ENCODE measurements around the gene LAMC1. TPM values are rescaled to one million over a fixed set of nuclear protein-coding genes. Genes with fewer than 3 reads are reported as not detected.

LAMC1 gene
- total RNA-seq, 1 donor from 2014 or later: 164 TPM

DNA sequence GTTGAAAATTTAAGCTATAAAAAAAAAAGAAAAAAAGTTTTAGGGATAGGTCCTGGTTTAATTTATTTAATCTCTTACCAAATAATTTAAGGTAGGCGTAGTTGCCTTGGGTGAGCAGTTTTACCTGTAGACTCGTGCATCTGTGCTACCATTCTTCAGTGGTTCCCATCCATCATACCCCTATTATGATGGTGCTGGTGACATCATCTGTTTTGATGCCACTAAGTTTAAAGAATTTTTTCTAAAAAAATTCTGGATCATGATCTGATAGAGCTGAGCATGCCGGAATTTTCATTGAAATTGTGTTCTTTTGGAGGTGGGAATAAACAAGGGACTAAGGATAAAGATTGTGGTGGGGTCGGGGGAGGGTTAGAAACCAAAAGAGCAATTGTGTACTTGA is 15.7 kb downstream of the LAMC1 start:
- no peak for DNase-seq (ENCODE audit: low spot score in 2 of 2, unreplicated experiment in 2 of 2)
- Mint-ChIP-seq H3K27ac (peak overlapping the region; percentile 58), H3K27me3 (ENCODE audit: low read depth) (no peaks in the 10 kb centered on the region), H3K9me3 (no peaks in the 10 kb centered on the region), H3K4me1 (peaks cover 60% of the 10 kb centered on the region), H3K36me3 (peaks cover 5% of the 10 kb centered on the region), H3K4me3 (no peak overlapping the region)
- TF ChIP-seq, protein P1, sequence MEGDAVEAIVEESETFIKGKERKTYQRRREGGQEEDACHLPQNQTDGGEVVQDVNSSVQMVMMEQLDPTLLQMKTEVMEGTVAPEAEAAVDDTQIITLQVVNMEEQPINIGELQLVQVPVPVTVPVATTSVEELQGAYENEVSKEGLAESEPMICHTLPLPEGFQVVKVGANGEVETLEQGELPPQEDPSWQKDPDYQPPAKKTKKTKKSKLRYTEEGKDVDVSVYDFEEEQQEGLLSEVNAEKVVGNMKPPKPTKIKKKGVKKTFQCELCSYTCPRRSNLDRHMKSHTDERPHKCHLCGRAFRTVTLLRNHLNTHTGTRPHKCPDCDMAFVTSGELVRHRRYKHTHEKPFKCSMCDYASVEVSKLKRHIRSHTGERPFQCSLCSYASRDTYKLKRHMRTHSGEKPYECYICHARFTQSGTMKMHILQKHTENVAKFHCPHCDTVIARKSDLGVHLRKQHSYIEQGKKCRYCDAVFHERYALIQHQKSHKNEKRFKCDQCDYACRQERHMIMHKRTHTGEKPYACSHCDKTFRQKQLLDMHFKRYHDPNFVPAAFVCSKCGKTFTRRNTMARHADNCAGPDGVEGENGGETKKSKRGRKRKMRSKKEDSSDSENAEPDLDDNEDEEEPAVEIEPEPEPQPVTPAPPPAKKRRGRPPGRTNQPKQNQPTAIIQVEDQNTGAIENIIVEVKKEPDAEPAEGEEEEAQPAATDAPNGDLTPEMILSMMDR (IDR thresholded peaks at IDR 0.05; ENCODE audit: unreplicated experiment): no peak

- Mint-ChIP-seq H3K4me3 (no peak overlapping the region), H3K27ac (peak overlapping the region; percentile 89), H3K4me1 (peaks cover 63% of the 10 kb centered on the region)
These were observed 16.1 kb downstream of the LAMC1 start for GRCh38 chr1:183039330-183039729.

GRCh38 chr1:183039985-183040447 is 16.8 kb downstream of the LAMC1 start:
- Mint-ChIP-seq H3K27ac (peak overlapping the region; percentile 89), H3K27me3 (ENCODE audit: low read depth) (no peaks in the 10 kb centered on the region), H3K9me3 (no peaks in the 10 kb centered on the region), H3K4me3 (no peak overlapping the region), H3K36me3 (peaks cover 4% of the 10 kb centered on the region), H3K4me1 (peaks cover 70% of the 10 kb centered on the region)
- TF ChIP-seq, protein P1 (IDR thresholded peaks at IDR 0.05; ENCODE audit: unreplicated experiment): no peak
- DNase-seq (ENCODE audit: low spot score in 2 of 2, unreplicated experiment in 2 of 2): no peak

More at GRCh38 chr1:183039330-183039729, 16.1 kb downstream of the LAMC1 start:
- Mint-ChIP-seq H3K36me3 (peaks cover 4% of the 10 kb centered on the region), H3K9me3 (no peaks in the 10 kb centered on the region), H3K27me3 (ENCODE audit: low read depth) (no peaks in the 10 kb centered on the region)
- DNase-seq (ENCODE audit: low spot score in 2 of 2, unreplicated experiment in 2 of 2): no peak
- TF ChIP-seq, protein P1 (IDR thresholded peaks at IDR 0.05; ENCODE audit: unreplicated experiment): no peak

DNA sequence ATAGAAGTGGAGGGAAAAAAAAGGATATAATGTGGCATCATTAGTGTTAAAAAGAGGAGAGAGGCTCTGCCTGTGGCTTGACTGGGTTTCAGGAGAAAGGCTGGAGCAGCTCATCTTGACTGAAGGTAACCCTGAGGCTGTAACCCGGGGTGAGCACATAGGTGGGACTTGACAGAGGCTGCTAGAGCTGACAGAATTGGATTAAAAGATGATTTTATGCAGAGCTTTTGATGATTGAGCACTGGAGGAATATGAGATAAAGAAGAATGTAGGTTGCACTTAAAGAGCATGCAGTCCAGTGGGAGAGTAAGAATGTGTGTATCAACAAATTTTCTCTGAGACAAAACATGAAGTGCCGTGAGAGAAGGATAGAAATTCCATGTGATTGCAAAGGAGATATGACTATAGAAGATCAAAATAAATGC is 17.3 kb downstream of the LAMC1 start:
- Mint-ChIP-seq H3K9me3 (no peaks in the 10 kb centered on the region), H3K27me3 (ENCODE audit: low read depth) (no peaks in the 10 kb centered on the region), H3K4me1 (peaks cover 74% of the 10 kb centered on the region), H3K4me3 (no peak overlapping the region), H3K27ac (peak overlapping the region; percentile 89), H3K36me3 (peaks cover under 1% of the 10 kb centered on the region)
- DNase-seq (ENCODE audit: low spot score in 2 of 2, unreplicated experiment in 2 of 2): no peak
- TF ChIP-seq, protein P1 (IDR thresholded peaks at IDR 0.05; ENCODE audit: unreplicated experiment): no peak

DNA sequence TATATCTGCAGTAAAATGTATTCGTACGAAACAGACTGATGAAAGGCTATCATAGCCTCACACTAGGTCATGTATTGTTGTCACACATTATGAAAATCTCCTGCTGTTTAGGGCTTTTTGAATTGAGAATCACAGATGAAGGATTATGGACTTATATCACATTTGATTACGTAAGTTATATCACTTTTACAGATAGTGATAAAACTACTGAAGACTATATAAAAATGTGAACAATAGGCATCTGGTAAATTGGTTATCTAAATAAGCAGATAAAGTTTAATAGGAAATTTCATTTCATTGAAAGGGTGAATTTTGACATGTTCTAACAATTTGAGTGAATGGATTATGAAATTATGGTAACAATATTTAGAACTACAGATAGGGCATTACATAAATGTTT is 20.0 kb downstream of the LAMC1 start:
- Mint-ChIP-seq H3K36me3 (no peaks in the 10 kb centered on the region), H3K27me3 (ENCODE audit: low read depth) (no peaks in the 10 kb centered on the region), H3K9me3 (no peaks in the 10 kb centered on the region), H3K4me3 (no peak overlapping the region), H3K4me1 (peaks cover 71% of the 10 kb centered on the region), H3K27ac (no peak overlapping the region)
- no peak for DNase-seq (ENCODE audit: low spot score in 2 of 2, unreplicated experiment in 2 of 2)
- TF ChIP-seq, protein P1 (IDR thresholded peaks at IDR 0.05; ENCODE audit: unreplicated experiment): no peak
